Suprapubic skin (tissue), 4 donors: ENCODE data around the gene NCBP2.

Experiments
- EP300 ChIP-seq: sonication (generic); formaldehyde crosslinking; IDR thresholded peaks from one replicate; pipeline ENCODE4 v1.6.1; 2017; ENCODE audit warnings: antibody characterized with exemption
- POLR2A ChIP-seq, 2 donors: fragments of 450-650 bp; IDR thresholded peaks; one replicate each; pipeline ENCODE4 v1.6.1; 2017; ENCODE audit warnings: antibody characterized with exemption in 2 of 2, mild to moderate bottlenecking in 2 of 2, moderate library complexity in 2 of 2
- POLR2AphosphoS5 ChIP-seq, 3 donors: sonication (generic); formaldehyde crosslinking; IDR thresholded peaks; one replicate each; pipeline ENCODE4 v1.6.1; 2017; ENCODE audit warnings: antibody characterized with exemption in 3 of 3
- TF ChIP-seq, protein P1 (sequence below), 2 donors: fragments of 200-600 bp in 1 of 2; fragments of 450-650 bp in 1 of 2; sonication (generic) in 1 of 2; IDR thresholded peaks; one replicate each; pipeline ENCODE4 v1.5.1; 2016 to 2019; ENCODE audit warnings: antibody characterized with exemption in 2 of 2, mild to moderate bottlenecking in 1 of 2, moderate library complexity in 1 of 2

- TF ChIP-seq, protein P1, sequence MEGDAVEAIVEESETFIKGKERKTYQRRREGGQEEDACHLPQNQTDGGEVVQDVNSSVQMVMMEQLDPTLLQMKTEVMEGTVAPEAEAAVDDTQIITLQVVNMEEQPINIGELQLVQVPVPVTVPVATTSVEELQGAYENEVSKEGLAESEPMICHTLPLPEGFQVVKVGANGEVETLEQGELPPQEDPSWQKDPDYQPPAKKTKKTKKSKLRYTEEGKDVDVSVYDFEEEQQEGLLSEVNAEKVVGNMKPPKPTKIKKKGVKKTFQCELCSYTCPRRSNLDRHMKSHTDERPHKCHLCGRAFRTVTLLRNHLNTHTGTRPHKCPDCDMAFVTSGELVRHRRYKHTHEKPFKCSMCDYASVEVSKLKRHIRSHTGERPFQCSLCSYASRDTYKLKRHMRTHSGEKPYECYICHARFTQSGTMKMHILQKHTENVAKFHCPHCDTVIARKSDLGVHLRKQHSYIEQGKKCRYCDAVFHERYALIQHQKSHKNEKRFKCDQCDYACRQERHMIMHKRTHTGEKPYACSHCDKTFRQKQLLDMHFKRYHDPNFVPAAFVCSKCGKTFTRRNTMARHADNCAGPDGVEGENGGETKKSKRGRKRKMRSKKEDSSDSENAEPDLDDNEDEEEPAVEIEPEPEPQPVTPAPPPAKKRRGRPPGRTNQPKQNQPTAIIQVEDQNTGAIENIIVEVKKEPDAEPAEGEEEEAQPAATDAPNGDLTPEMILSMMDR (IDR thresholded peaks at IDR 0.05), result no peak
- TF ChIP-seq POLR2AphosphoS5 (IDR thresholded peaks at IDR 0.05) (no peak), POLR2A (IDR thresholded peaks at IDR 0.05) (no peak), EP300 (no peak)
Observed at GRCh38 chr3:196931828-196932587, 10.3 kb downstream of the NCBP2 start.
